HL-60 (cell line): Measurements from ENCODE around the gene TTC24.

ENCODE experiments used
- DNase-seq, 2 experiments: peaks; one replicate each; pipeline ENCODE4 v3.0.0-alpha.2; 2010 to 2020; ENCODE audit warnings: low read depth in 1 of 2, low spot score in 1 of 2
- H3K27ac ChIP-seq: fragments of 250-450 bp; sonication (Bioruptor Pico); replicated peaks from 2 replicates; pipeline ENCODE4 v1.5.1; 2020; ENCODE audit warnings: mild to moderate bottlenecking, moderate library complexity
- H3K27me3 ChIP-seq: fragments of 250-450 bp; sonication (Bioruptor Pico); 2 replicates; pipeline ENCODE4 v1.5.1; 2021; ENCODE audit warnings: mild to moderate bottlenecking, moderate library complexity; ENCODE audit not compliant: insufficient read depth, poor library complexity, severe bottlenecking
- H3K4me3 ChIP-seq: replicated peaks from 2 replicates; pipeline ENCODE4 v1.5.1; 2011; ENCODE audit warnings: mild to moderate bottlenecking, control low read depth, low read length; ENCODE audit not compliant: insufficient read depth
- CTCF ChIP-seq: IDR thresholded peaks from one replicate; pipeline ENCODE4 v1.5.1; 2011; ENCODE audit warnings: low read length, control low read depth, inconsistent platforms; ENCODE audit not compliant: insufficient read depth
- GABPA ChIP-seq: IDR thresholded peaks from 2 replicates; pipeline ENCODE4 v1.6.1; 2012; ENCODE audit warnings: low read depth
- POLR2AphosphoS5 ChIP-seq: IDR thresholded peaks from 2 replicates; pipeline ENCODE4 v1.6.1; 2012; ENCODE audit warnings: low read depth
- REST ChIP-seq: IDR thresholded peaks from 2 replicates; pipeline ENCODE4 v1.6.1; 2012; ENCODE audit warnings: low read depth; ENCODE audit not compliant: insufficient replicate concordance
- SPI1 ChIP-seq: IDR thresholded peaks from 2 replicates; pipeline ENCODE4 v1.6.1; 2012; ENCODE audit warnings: low read depth, mild to moderate bottlenecking, borderline replicate concordance

Gene TTC24

GRCh38 chr1:156578055-156578454 lies 1.5 kb upstream of the TTC24 start:
- TF ChIP-seq SPI1, result no peak
- TF ChIP-seq GABPA, result no peak
- TF ChIP-seq REST, result no peak
- no peak for TF ChIP-seq POLR2AphosphoS5
- TF ChIP-seq CTCF, result no peak
- DNase-seq, result no peak
- H3K27ac ChIP-seq, result no peak overlapping the region
- H3K27me3 ChIP-seq, result no peaks in the 10 kb centered on the region
- H3K4me3 ChIP-seq, result no peak overlapping the region

- H3K27ac ChIP-seq, result no peak overlapping the region
- H3K4me3 ChIP-seq, result no peak overlapping the region
- DNase-seq, result no peak
- TF ChIP-seq SPI1, result no peak
- no peak for TF ChIP-seq GABPA
- TF ChIP-seq POLR2AphosphoS5, result no peak
- no peak for TF ChIP-seq CTCF
- no peak for TF ChIP-seq REST
- H3K27me3 ChIP-seq, result no peaks in the 10 kb centered on the region
These were observed 2.3 kb downstream of the TTC24 start for GRCh38 chr1:156581661-156582387.

- H3K27me3 ChIP-seq, result no peaks in the 10 kb centered on the region
- no peak for TF ChIP-seq CTCF
- no peak for TF ChIP-seq POLR2AphosphoS5
- H3K4me3 ChIP-seq, result no peak overlapping the region
- no peak for DNase-seq
- no peak overlapping the region for H3K27ac ChIP-seq
These were observed 3.0 kb downstream of the TTC24 start for GRCh38 chr1:156582388-156583017.
